GM23338 (cell line): ENCODE data around the gene KCNA1. TPM values are rescaled to one million over a fixed set of nuclear protein-coding genes. Genes with fewer than 3 reads are reported as not detected.

ENCODE experiments used
- ATAC-seq: fragments of 200-7000 bp; cut with Tn5 transposase; 3 replicates; pipeline ENCODE4 v1.9.1; 2020
- DNase-seq: peaks from one replicate; pipeline ENCODE4 v3.0.0-alpha.2; 2015; ENCODE audit warnings: low spot score
- H2AFZ ChIP-seq: fragments of 200-600 bp; sonication (generic); 2 replicates; pipeline ENCODE4 v1.8.0; 2016; ENCODE audit warnings: antibody characterized with exemption, mild to moderate bottlenecking, moderate library complexity
- H3F3A ChIP-seq: fragments of 200-600 bp; sonication (generic); replicated peaks from 2 replicates; pipeline ENCODE4 v1.8.0; 2017; ENCODE audit warnings: antibody characterized with exemption, mixed run types, low read depth
- H3K27ac ChIP-seq: fragments of 200-600 bp; sonication (generic); 2 replicates; pipeline ENCODE4 v1.6.1; 2016; ENCODE audit warnings: low read depth
- H3K27me3 ChIP-seq: fragments of 200-600 bp; sonication (generic); 2 replicates; pipeline ENCODE4 v1.8.0; 2016; ENCODE audit warnings: mild to moderate bottlenecking, mixed run types, moderate library complexity; ENCODE audit not compliant: insufficient read depth
- H3K36me3 ChIP-seq: fragments of 200-600 bp; sonication (generic); 2 replicates; pipeline ENCODE4 v1.8.0; 2016; ENCODE audit warnings: mild to moderate bottlenecking; ENCODE audit not compliant: insufficient read depth
- H3K4me1 ChIP-seq: fragments of 200-600 bp; sonication (generic); 2 replicates; pipeline ENCODE4 v1.8.0; 2016; ENCODE audit warnings: mild to moderate bottlenecking, moderate library complexity; ENCODE audit not compliant: insufficient read depth
- H3K4me2 ChIP-seq: fragments of 200-600 bp; sonication (generic); 2 replicates; pipeline ENCODE4 v1.7.1; 2017; ENCODE audit warnings: mixed run types
- H3K4me3 ChIP-seq: fragments of 200-600 bp; sonication (generic); 2 replicates; pipeline ENCODE4 v1.6.1; 2016; ENCODE audit warnings: mixed run types
- H3K79me2 ChIP-seq: fragments of 200-600 bp; sonication (generic); replicated peaks from 2 replicates; pipeline ENCODE4 v1.8.0; 2017; ENCODE audit warnings: mild to moderate bottlenecking; ENCODE audit not compliant: insufficient read depth
- H3K9me2 ChIP-seq: fragments of 200-600 bp; sonication (generic); 2 replicates; pipeline ENCODE4 v1.8.0; 2017; ENCODE audit not compliant: insufficient read depth
- H4K20me1 ChIP-seq: fragments of 200-600 bp; sonication (generic); replicated peaks from 2 replicates; pipeline ENCODE4 v1.8.0; 2017; ENCODE audit warnings: mild to moderate bottlenecking; ENCODE audit not compliant: insufficient read depth
- H3K27ac Mint-ChIP-seq: 2 replicates; pipeline ENCODE4 v1.8.0; 2020; ENCODE audit warnings: inconsistent platforms, mild to moderate bottlenecking, moderate library complexity, mixed read lengths
- H3K27me3 Mint-ChIP-seq: 3 replicates; pipeline ENCODE4 v1.8.0; 2022; ENCODE audit warnings: low read depth, mild to moderate bottlenecking, moderate library complexity, mixed read lengths, inconsistent platforms; ENCODE audit not compliant: insufficient read depth, poor library complexity
- H3K36me3 Mint-ChIP-seq: 3 replicates; pipeline ENCODE4 v1.8.0; 2021; ENCODE audit warnings: low read depth, mild to moderate bottlenecking, inconsistent platforms, moderate library complexity, mixed read lengths
- H3K4me1 Mint-ChIP-seq: 3 replicates; pipeline ENCODE4 v1.8.0; 2020; ENCODE audit warnings: mild to moderate bottlenecking, inconsistent platforms, mixed read lengths
- H3K4me3 Mint-ChIP-seq: 3 replicates; pipeline ENCODE4 v1.8.0; 2021; ENCODE audit warnings: moderate library complexity, mild to moderate bottlenecking, inconsistent platforms, mixed read lengths
- H3K9me3 Mint-ChIP-seq: 3 replicates; pipeline ENCODE4 v1.8.0; 2020; ENCODE audit warnings: moderate library complexity, mild to moderate bottlenecking, inconsistent platforms, mixed read lengths
- CREB1 ChIP-seq: fragments of 250-450 bp; sonication (Bioruptor Pico); IDR thresholded peaks from 2 replicates; pipeline ENCODE4 v1.5.0; 2020; ENCODE audit warnings: low read depth, mild to moderate bottlenecking, moderate library complexity
- CTCF ChIP-seq, 2 experiments: fragments of 200-600 bp in 1 of 2; sonication (generic) in 1 of 2; conservative IDR thresholded peaks; 2 replicates each; pipeline versions ENCODE4 v1.5.1 to v1.6.1; 2016 to 2017; ENCODE audit warnings: antibody characterized with exemption in 2 of 2, low read depth in 2 of 2, mild to moderate bottlenecking in 2 of 2, moderate library complexity in 1 of 2
- ETS1 ChIP-seq: IDR thresholded peaks from 2 replicates; pipeline ENCODE4 v1.6.1; 2016; ENCODE audit warnings: antibody characterized with exemption
- EZH2 ChIP-seq: fragments of 200-600 bp; sonication (generic); IDR thresholded peaks from one replicate; pipeline ENCODE4 v1.8.0; 2017; ENCODE audit warnings: antibody characterized with exemption, mild to moderate bottlenecking, low read depth; ENCODE audit not compliant: unreplicated experiment
- EZH2phosphoT487 ChIP-seq: fragments of 200-600 bp; sonication (generic); IDR thresholded peaks from one replicate; pipeline ENCODE4 v1.8.1; 2018; ENCODE audit warnings: antibody characterized with exemption; ENCODE audit not compliant: unreplicated experiment
- JUNB ChIP-seq: IDR thresholded peaks from one replicate; pipeline ENCODE4 v1.6.1; 2016; ENCODE audit warnings: antibody characterized with exemption; ENCODE audit not compliant: unreplicated experiment
- NANOG ChIP-seq: IDR thresholded peaks from 2 replicates; pipeline ENCODE4 v1.6.1; 2016; ENCODE audit warnings: antibody characterized with exemption, borderline replicate concordance
- POLR2AphosphoS5 ChIP-seq: IDR thresholded peaks from 2 replicates; pipeline ENCODE4 v1.6.1; 2016; ENCODE audit warnings: antibody characterized with exemption, low read depth
- REST ChIP-seq: IDR thresholded peaks from one replicate; pipeline ENCODE4 v1.6.1; 2018; ENCODE audit warnings: antibody characterized with exemption; ENCODE audit not compliant: unreplicated experiment
- STAT1 ChIP-seq: IDR thresholded peaks from one replicate; pipeline ENCODE4 v1.6.1; 2016; ENCODE audit warnings: antibody characterized with exemption; ENCODE audit not compliant: unreplicated experiment
- ZNF114 ChIP-seq: fragments of 250-450 bp; sonication (Bioruptor Pico); IDR thresholded peaks from 2 replicates; pipeline ENCODE4 v1.5.0; 2020; ENCODE audit warnings: mild to moderate bottlenecking, moderate library complexity
- ZNF331 ChIP-seq: fragments of 250-450 bp; sonication (Bioruptor Pico); IDR thresholded peaks from 2 replicates; pipeline ENCODE4 v1.5.0; 2020; ENCODE audit warnings: low read depth, mild to moderate bottlenecking, moderate library complexity
- ZNF462 ChIP-seq: fragments of 250-450 bp; sonication (Bioruptor Pico); IDR thresholded peaks from 2 replicates; pipeline ENCODE4 v1.5.0; 2020; ENCODE audit warnings: mild to moderate bottlenecking, moderate library complexity
- polyA plus RNA-seq: library from polyadenylated mRNA; unstranded; fragments of >200 nt; fragmentation: Nextera tagmentation; extraction: Ambion mirVana; gene quantifications from 2 replicates; pipeline ENCODE4 v1.2.1, GENCODE V29; 2016
- total RNA-seq: library from RNA; depleted of rRNA; stranded (reverse); fragments of >200 nt; shearing (Covaris generic); gene quantifications from 2 replicates; pipeline ENCODE4 v1.2.3, GENCODE V29; 2014

KCNA1 gene
- total and polyA plus RNA-seq, 2 experiments from 2014 or later = 0.10 to 1.2 TPM

- H4K20me1 ChIP-seq = no peaks in the 10 kb centered on the region; the same call in 1 of the 2 replicates
- no peak overlapping the region for H3K4me2 ChIP-seq
- TF ChIP-seq STAT1 (no peak), ZNF331 (CRISPR knock-in tag) (no peak), ZNF114 (no peak), JUNB (no peak), REST (no peak), CTCF (conservative IDR thresholded peaks at IDR 0.05; ENCODE audit: low read depth in 2 of 2) (no peak), ZNF462 (CRISPR knock-in tag) (no peak), POLR2AphosphoS5 (no peak), NANOG (no peak), ETS1 (no peak), EZH2phosphoT487 (no peak), CREB1 (no peak), EZH2 (no peak)
- no peaks in the 10 kb centered on the region for H3K4me1 ChIP-seq
- Mint-ChIP-seq H3K4me1 (peaks cover 9% of the 10 kb centered on the region), H3K27ac (no peak overlapping the region), H3K27me3 (no peaks in the 10 kb centered on the region), H3K36me3 (no peaks in the 10 kb centered on the region), H3K4me3 (no peak overlapping the region), H3K9me3 (no peaks in the 10 kb centered on the region)
- no peak for ATAC-seq
- H3K27ac ChIP-seq = no peak overlapping the region
- no peaks in the 10 kb centered on the region for H3K79me2 ChIP-seq
- peaks cover 6% of the 10 kb centered on the region; the same call in 1 of the 2 replicates for H3K9me2 ChIP-seq
- no peaks in the 10 kb centered on the region for H3F3A ChIP-seq
- H3K27me3 ChIP-seq = no peaks in the 10 kb centered on the region
- H3K4me3 ChIP-seq = no peak overlapping the region
- no peak for DNase-seq
- no peak overlapping the region for H2AFZ ChIP-seq
- no peaks in the 10 kb centered on the region for H3K36me3 ChIP-seq
Observed at GRCh38 chr12:4961311-4961710, 51.6 kb downstream of the KCNA1 start.
